ENCODE measurements around the gene MOCS1.
A peak's percentile ranks its signal among the peaks of the same experiment; 100 is the strongest.

The MOCS1 gene

GRCh38 chr6:39950125-39950720, 16.0 kb upstream of the MOCS1 start:
- DNase-seq: no peak

- DNase-seq: no peak
Measured at GRCh38 chr6:39948199-39948791, 14.0 kb upstream of the MOCS1 start.

GRCh38 chr6:39947611-39948068, 13.4 kb upstream of the MOCS1 start:
- no peak for DNase-seq

GRCh38 chr6:39945626-39946025, 11.4 kb upstream of the MOCS1 start:
- DNase-seq: no peak

- no peak for DNase-seq
Measured at GRCh38 chr6:39942903-39943580, 8.8 kb upstream of the MOCS1 start.

- DNase-seq: no peak
Measured at GRCh38 chr6:39941820-39942219, 7.6 kb upstream of the MOCS1 start.

GRCh38 chr6:39941138-39941537, 6.9 kb upstream of the MOCS1 start:
- no peak for DNase-seq

- DNase-seq: no peak
Measured at GRCh38 chr6:39938773-39939654, 4.8 kb upstream of the MOCS1 start.

GRCh38 chr6:39937686-39938333, 3.5 kb upstream of the MOCS1 start:
- DNase-seq: no peak

- DNase-seq: no peak
Measured at GRCh38 chr6:39936857-39937256, 2.6 kb upstream of the MOCS1 start.

GRCh38 chr6:39935241-39935640, 979 bp upstream of the MOCS1 start:
- no peak for DNase-seq

- DNase-seq: no peak
Measured at GRCh38 chr6:39933669-39934130, 562 bp downstream of the MOCS1 start.

GRCh38 chr6:39932386-39932910, 1.8 kb downstream of the MOCS1 start:
- no peak for DNase-seq

- DNase-seq: peak in 7 of 56 donors; percentile 6 to 42 (median 16)
Measured at GRCh38 chr6:39931607-39932006, 2.7 kb downstream of the MOCS1 start.

- DNase-seq: no peak
Measured at GRCh38 chr6:39930540-39930939, 3.7 kb downstream of the MOCS1 start.

GRCh38 chr6:39929733-39930461, 4.4 kb downstream of the MOCS1 start:
- DNase-seq: no peak

GRCh38 chr6:39929039-39929732, 5.1 kb downstream of the MOCS1 start:
- no peak for DNase-seq

GRCh38 chr6:39927159-39927558, 7.1 kb downstream of the MOCS1 start:
- no peak for DNase-seq

- no peak for DNase-seq
Measured at GRCh38 chr6:39926668-39927067, 7.6 kb downstream of the MOCS1 start.

GRCh38 chr6:39925931-39926290, 8.4 kb downstream of the MOCS1 start:
- no peak for DNase-seq
